Measurements from ENCODE around the gene THSD7A. TPM values are rescaled to one million over a fixed set of nuclear protein-coding genes. Genes with fewer than 3 reads are reported as not detected.

Gene THSD7A
- total RNA-seq, 4 donors from 2014 or later = 16.2 to 36.4 (median 21.5) TPM

GRCh38 chr7:11343136-11343535 lies 488.9 kb downstream of the THSD7A start:
- H3K9me3 ChIP-seq = no peaks in the 10 kb centered on the region
- no peaks in the 10 kb centered on the region for H3K27me3 ChIP-seq
- no peak for TF ChIP-seq POLR2A (IDR thresholded peaks at IDR 0.05)
- TF ChIP-seq CTCF (IDR thresholded peaks at IDR 0.05) = no peak
- no peaks in the 10 kb centered on the region for H3K4me1 ChIP-seq
- DNase-seq = no peak
- no peaks in the 10 kb centered on the region for H3K36me3 ChIP-seq
- H3K4me3 ChIP-seq = no peak overlapping the region
- intact Hi-C loops (cut with DNase I; ENCODE audit: low total_unique reads) = no loop called here
- no peak overlapping the region for H3K27ac ChIP-seq

GRCh38 chr7:11341285-11341944 lies 490.6 kb downstream of the THSD7A start:
- no peak overlapping the region for H3K27ac ChIP-seq
- no peak for DNase-seq
- H3K4me3 ChIP-seq = no peak overlapping the region
- H3K9me3 ChIP-seq = no peaks in the 10 kb centered on the region
- no peaks in the 10 kb centered on the region for H3K4me1 ChIP-seq
- intact Hi-C loops (cut with DNase I; ENCODE audit: low total_unique reads) = no loop called here
- TF ChIP-seq CTCF (IDR thresholded peaks at IDR 0.05) (no peak), POLR2A (IDR thresholded peaks at IDR 0.05) (no peak)
- no peaks in the 10 kb centered on the region for H3K36me3 ChIP-seq
- no peaks in the 10 kb centered on the region for H3K27me3 ChIP-seq

GRCh38 chr7:11336432-11336831 lies 495.6 kb downstream of the THSD7A start:
- no peak for DNase-seq
- intact Hi-C loops (cut with DNase I; ENCODE audit: low total_unique reads) = no loop called here
- Histone ChIP-seq H3K4me3 (no peak overlapping the region), H3K27me3 (no peaks in the 10 kb centered on the region), H3K36me3 (no peaks in the 10 kb centered on the region), H3K4me1 (no peaks in the 10 kb centered on the region), H3K27ac (no peak overlapping the region), H3K9me3 (no peaks in the 10 kb centered on the region)
- TF ChIP-seq CTCF (IDR thresholded peaks at IDR 0.05) (no peak), POLR2A (IDR thresholded peaks at IDR 0.05) (no peak)

GRCh38 chr7:11335947-11336346 lies 496.1 kb downstream of the THSD7A start:
- H3K4me3 ChIP-seq = no peak overlapping the region
- intact Hi-C loops (cut with DNase I; ENCODE audit: low total_unique reads) = no loop called here
- TF ChIP-seq CTCF (IDR thresholded peaks at IDR 0.05) = no peak
- TF ChIP-seq POLR2A (IDR thresholded peaks at IDR 0.05) = no peak

GRCh38 chr7:11332865-11333228 lies 499.2 kb downstream of the THSD7A start:
- intact Hi-C loops (cut with DNase I; ENCODE audit: low total_unique reads) = no loop called here
- Histone ChIP-seq H3K9me3 (no peaks in the 10 kb centered on the region), H3K36me3 (no peaks in the 10 kb centered on the region), H3K27me3 (no peaks in the 10 kb centered on the region), H3K27ac (no peak overlapping the region), H3K4me1 (no peaks in the 10 kb centered on the region), H3K4me3 (no peak overlapping the region)
- DNase-seq = no peak
- TF ChIP-seq POLR2A (IDR thresholded peaks at IDR 0.05) (no peak), CTCF (IDR thresholded peaks at IDR 0.05) (no peak)

More at GRCh38 chr7:11335947-11336346, 496.1 kb downstream of the THSD7A start:
- H3K9me3 ChIP-seq = no peaks in the 10 kb centered on the region
- H3K27ac ChIP-seq = no peak overlapping the region
- H3K36me3 ChIP-seq = no peaks in the 10 kb centered on the region
- H3K27me3 ChIP-seq = no peaks in the 10 kb centered on the region
- DNase-seq = no peak
- H3K4me1 ChIP-seq = no peaks in the 10 kb centered on the region
